K562 (cell line): Measurements from ENCODE around the gene COX19. TPM values are rescaled to one million over a fixed set of nuclear protein-coding genes. Genes with fewer than 3 reads are reported as not detected.

Source experiments
- ATAC-seq: fragments of 200-7000 bp; cut with Tn5 transposase; 3 replicates; pipeline ENCODE4 v1.9.1; 2020; ENCODE audit warnings: moderate library complexity
- BruUV-seq: library from RNA; stranded (reverse); fragments of 400-500 nt; replicated peaks from 2 replicates; lab custom pipeline; 2021; lab: Mats Ljungman, UMichigan
- CTCF ChIA-PET: fragments of 300-600 bp; formaldehyde crosslinking; extraction: SDS; loops from one replicate; lab custom pipeline; 2021; ENCODE audit warnings: low intra/inter-chr PET ratio; lab: Yijun Ruan, JAX
- POLR2A ChIA-PET: fragments of 300-600, 350-650 bp; sonication (Branson Sonifier 250); formaldehyde crosslinking; extraction: SDS; loops from one replicate; lab custom pipeline; 2021; ENCODE audit warnings: antibody characterized with exemption, inconsistent platforms; lab: Yijun Ruan, JAX
- DNase-seq, 4 experiments: peaks; one replicate each; pipeline versions ENCODE4 v3.0.0 to v3.0.0-alpha.2; 2011 to 2018; ENCODE audit warnings: low spot score in 3 of 4, mixed read lengths in 3 of 4; ENCODE audit errors: extremely low read depth in 1 of 4
- FAIRE-seq: peaks from 2 replicates; lab custom pipeline; 2011; peaks lifted over from hg19 to GRCh38; lab: Jason Lieb, UNC
- H2AFZ ChIP-seq: 2 replicates; pipeline ENCODE4 v1.6.0; 2011; ENCODE audit warnings: low read depth, low read length, control low read depth, inconsistent platforms
- H3K27ac ChIP-seq: fragments of 200-600 bp; 3 replicates; pipeline ENCODE4 v1.8.0; 2011; ENCODE audit warnings: low read depth, mild to moderate bottlenecking, control low read depth, inconsistent platforms, low read length, moderate library complexity, mixed read lengths; ENCODE audit errors: extremely low read depth
- H3K27me3 ChIP-seq, 2 experiments: fragments of 300-600 bp in 1 of 2; 2 replicates in 1 of 2; 3 replicates in 1 of 2; pipeline versions ENCODE4 v1.6.0 to v1.8.0; 2011; ENCODE audit warnings: inconsistent platforms in 2 of 2, low read length in 2 of 2, mild to moderate bottlenecking in 1 of 2, mixed read lengths in 1 of 2, moderate library complexity in 1 of 2; ENCODE audit not compliant: control insufficient read depth in 2 of 2, insufficient read depth in 2 of 2
- H3K36me3 ChIP-seq: fragments of 300-600 bp; 3 replicates; pipeline ENCODE4 v1.8.0; 2011; ENCODE audit warnings: mild to moderate bottlenecking, low read length, inconsistent platforms; ENCODE audit not compliant: control insufficient read depth, insufficient read depth
- H3K4me1 ChIP-seq, 2 experiments: fragments of 200-600 bp in 1 of 2; replicated peaks in 1 of 2; 2 replicates in 1 of 2; 3 replicates in 1 of 2; pipeline versions ENCODE4 v1.5.1 to v1.8.0; 2011; ENCODE audit warnings: inconsistent platforms in 2 of 2, low read length in 2 of 2, mild to moderate bottlenecking in 1 of 2, mixed read lengths in 1 of 2, moderate library complexity in 1 of 2; ENCODE audit not compliant: control insufficient read depth in 2 of 2, insufficient read depth in 2 of 2
- H3K4me2 ChIP-seq: 2 replicates; pipeline ENCODE4 v1.6.1; 2011; ENCODE audit warnings: low read length, control low read depth, inconsistent platforms, mixed read lengths; ENCODE audit not compliant: insufficient read depth
- H3K4me3 ChIP-seq: fragments of 200-600 bp; sonication (generic), shearing (Covaris generic); 2 replicates; pipeline ENCODE4 v1.5.1; 2016; ENCODE audit warnings: control low read depth, inconsistent platforms
- H3K79me2 ChIP-seq: fragments of 200-600 bp; 3 replicates; pipeline ENCODE4 v1.8.0; 2011; ENCODE audit warnings: low read length, inconsistent platforms; ENCODE audit not compliant: control insufficient read depth, insufficient read depth
- H3K9ac ChIP-seq, 2 experiments: 2 replicates each; pipeline versions ENCODE4 v1.6.0 to v1.6.1; 2011; ENCODE audit warnings: low read depth in 2 of 2, low read length in 2 of 2, control low read depth in 1 of 2, inconsistent platforms in 1 of 2, mild to moderate bottlenecking in 1 of 2, mixed read lengths in 1 of 2; ENCODE audit not compliant: insufficient read depth in 1 of 2
- H3K9me1 ChIP-seq: one replicate; pipeline ENCODE4 v1.6.0; 2011; ENCODE audit warnings: inconsistent platforms, mild to moderate bottlenecking, low read length, moderate library complexity; ENCODE audit not compliant: control insufficient read depth, insufficient read depth
- H3K9me3 ChIP-seq: replicated peaks from 2 replicates; pipeline ENCODE4 v1.5.1; 2011; ENCODE audit warnings: low read depth, low read length, inconsistent platforms; ENCODE audit not compliant: control insufficient read depth, insufficient read depth
- H4K20me1 ChIP-seq: replicated peaks from 2 replicates; pipeline ENCODE4 v1.6.1; 2011; ENCODE audit warnings: low read length, inconsistent platforms, mixed read lengths; ENCODE audit not compliant: control insufficient read depth, insufficient read depth
- CCNT2 ChIP-seq: IDR thresholded peaks from 2 replicates; pipeline ENCODE4 v1.6.1; 2011; ENCODE audit warnings: borderline replicate concordance, low read depth, mild to moderate bottlenecking, moderate library complexity, mixed read lengths, low read length; ENCODE audit not compliant: insufficient read length; ENCODE audit errors: extremely low read depth
- CREM ChIP-seq: IDR thresholded peaks from 2 replicates; pipeline ENCODE4 v1.6.1; 2014; ENCODE audit warnings: antibody characterized with exemption, low read depth
- CUX1 ChIP-seq: fragments of 200-800 bp; sonication (Bioruptor generic); IDR thresholded peaks from 2 replicates; pipeline ENCODE4 v1.6.1; 2016; ENCODE audit warnings: missing genetic modification characterization, missing compliant biosample characterization
- FOSL1 ChIP-seq: fragments of 200-800 bp; sonication (Bioruptor generic); conservative IDR thresholded peaks from 2 replicates; pipeline ENCODE4 v1.6.1; 2016; ENCODE audit warnings: missing genetic modification characterization, missing compliant biosample characterization
- GATA2 ChIP-seq: sonication (generic); formaldehyde crosslinking; IDR thresholded peaks from 2 replicates; pipeline ENCODE4 v1.4.0; 2020; ENCODE audit warnings: mild to moderate bottlenecking, missing genetic modification reagents
- HNRNPL ChIP-seq: fragments of 200-400 bp; formaldehyde crosslinking; IDR thresholded peaks from 2 replicates; pipeline ENCODE4 v1.6.1; 2017; ENCODE audit warnings: low read depth, mild to moderate bottlenecking, low read length
- MCM3 ChIP-seq: fragments of 450-650 bp; IDR thresholded peaks from 2 replicates; pipeline ENCODE4 v1.6.1; 2016
- POLR2H ChIP-seq: IDR thresholded peaks from 2 replicates; pipeline ENCODE4 v1.6.1; 2016; ENCODE audit warnings: missing genetic modification characterization, low read depth, mild to moderate bottlenecking, control low read depth, missing compliant biosample characterization, moderate library complexity
- ZNF280B ChIP-seq: fragments of 250-450 bp; sonication (Bioruptor Pico); IDR thresholded peaks from 2 replicates; pipeline ENCODE4 v1.5.1; 2021; ENCODE audit warnings: mild to moderate bottlenecking
- ZNF586 ChIP-seq: fragments of 450-650 bp; formaldehyde crosslinking; conservative IDR thresholded peaks from 2 replicates; pipeline ENCODE4 v1.4.0; 2020; ENCODE audit warnings: mild to moderate bottlenecking, moderate library complexity
- ZNF589 ChIP-seq: fragments of 200-800 bp; sonication (Bioruptor generic); IDR thresholded peaks from 2 replicates; pipeline ENCODE4 v1.6.1; 2016; ENCODE audit warnings: low read depth, missing genetic modification characterization, missing compliant biosample characterization
- ZNF699 ChIP-seq: fragments of 250-450 bp; sonication (Bioruptor Pico); IDR thresholded peaks from 2 replicates; pipeline ENCODE4 v1.8.0; 2021; ENCODE audit warnings: mild to moderate bottlenecking, moderate library complexity; ENCODE audit not compliant: insufficient replicate concordance
- WGBS: fragments of 100-300 bp; shearing (Covaris generic); methylation state at CpG from one replicate; pipeline ENCODE4 v1.1.6; 2016; ENCODE audit warnings: low coverage, mixed read lengths; ENCODE audit not compliant: insufficient coverage; ENCODE audit errors: missing lambda C conversion rate; 5-methylcytosine and 5-hydroxymethylcytosine counted together
- in situ Hi-C: fragments of 300-500 bp; cut with MboI; formaldehyde crosslinking; loops from 4 replicates; pipeline ENCODE4 v1.15.0; 2018; ENCODE audit warnings: inconsistent platforms, mixed read lengths
- intact Hi-C: fragments of 100-400 bp; cut with micrococcal nuclease; formaldehyde crosslinking; loops from 2 replicates; pipeline ENCODE4 v1.14.2; 2022
- polyA plus RNA-seq, 8 experiments: library from polyadenylated mRNA; depleted of rRNA in 4 of 8; stranded (reverse) in 5 of 8; unstranded in 3 of 8; fragments of >200 nt; fragmentation: Nextera tagmentation in 2 of 8; fragmentation: Illumina TruSeq in 1 of 8; extraction: Ambion mirVana in 2 of 8; extraction: Trizol in 1 of 8; gene quantifications; 2 replicates each; pipeline versions ENCODE4 v1.2.1 to v1.2.3, GENCODE V29; 2011 to 2014; ENCODE audit warnings: inconsistent platforms in 1 of 8, missing spikeins in 1 of 8
- total RNA-seq, 7 experiments: library from RNA; depleted of rRNA in 6 of 7; stranded (reverse); fragments of >200 nt in 6 of 7; fragmentation: Illumina TruSeq in 2 of 7; extraction: Trizol in 2 of 7; gene quantifications; 2 replicates each; pipeline versions ENCODE4 v1.2.1 to v1.2.3, GENCODE V29; 2011 to 2021; ENCODE audit warnings: low replicate concordance in 1 of 7
- TF ChIP-seq, protein P1 (sequence below): sonication (generic); formaldehyde crosslinking; IDR thresholded peaks from 2 replicates; pipeline ENCODE4 v1.8.1; 2023; ENCODE audit warnings: mild to moderate bottlenecking, missing genetic modification reagents

The COX19 gene
- total and polyA plus RNA-seq, 9 of the 15 experiments (the other 6 are each of a cell fraction or from before 2014, with no cell fraction given) = 5.2 to 10.5 (median 7.9) TPM

DNA sequence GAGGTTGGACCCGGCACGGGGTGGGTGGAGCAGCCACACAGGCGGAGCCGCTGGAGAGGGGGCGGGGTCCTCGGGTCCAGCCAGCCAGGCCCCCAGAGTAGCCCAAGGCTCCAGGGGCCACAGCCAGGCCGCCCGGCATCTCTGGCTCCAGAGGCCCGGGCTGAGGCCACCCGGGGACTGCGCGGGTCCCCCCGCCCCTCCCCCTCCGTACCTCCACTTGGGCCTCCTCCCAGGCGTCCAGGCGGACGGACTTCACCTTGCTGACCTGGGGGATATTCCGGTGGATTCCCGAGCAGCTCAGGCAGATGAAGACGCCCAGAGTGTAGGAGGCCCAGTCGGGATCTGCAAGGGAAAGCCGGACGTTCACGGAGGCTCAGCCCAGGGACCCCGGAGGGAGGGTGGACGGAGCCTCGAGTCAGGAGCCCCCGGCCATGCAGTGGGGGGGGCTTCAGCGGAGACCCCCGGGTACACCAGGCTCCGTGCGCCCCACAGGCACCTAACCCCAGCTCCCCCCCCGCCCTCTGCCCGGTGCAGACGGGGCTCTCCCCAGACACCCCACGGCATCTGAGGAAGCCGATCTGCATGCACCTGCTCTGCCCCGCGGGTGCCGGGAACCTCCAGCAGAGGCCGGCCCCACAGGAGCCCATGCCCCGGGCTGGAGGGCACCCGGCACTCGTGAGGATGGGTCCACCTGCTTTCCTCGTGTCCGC, 40.0 kb downstream of the COX19 start:
- TF ChIP-seq HNRNPL (no peak), CREM (no peak), POLR2H (no peak), CCNT2 (no peak), ZNF699 (CRISPR knock-in tag) (no peak), ZNF280B (CRISPR knock-in tag) (no peak), MCM3 (no peak), ZNF586 (CRISPR knock-in tag) (no peak), CUX1 (no peak), GATA2 (CRISPR knock-in tag) (no peak), FOSL1 (no peak), ZNF589 (CRISPR knock-in tag) (no peak)
- TF ChIP-seq, protein P1, sequence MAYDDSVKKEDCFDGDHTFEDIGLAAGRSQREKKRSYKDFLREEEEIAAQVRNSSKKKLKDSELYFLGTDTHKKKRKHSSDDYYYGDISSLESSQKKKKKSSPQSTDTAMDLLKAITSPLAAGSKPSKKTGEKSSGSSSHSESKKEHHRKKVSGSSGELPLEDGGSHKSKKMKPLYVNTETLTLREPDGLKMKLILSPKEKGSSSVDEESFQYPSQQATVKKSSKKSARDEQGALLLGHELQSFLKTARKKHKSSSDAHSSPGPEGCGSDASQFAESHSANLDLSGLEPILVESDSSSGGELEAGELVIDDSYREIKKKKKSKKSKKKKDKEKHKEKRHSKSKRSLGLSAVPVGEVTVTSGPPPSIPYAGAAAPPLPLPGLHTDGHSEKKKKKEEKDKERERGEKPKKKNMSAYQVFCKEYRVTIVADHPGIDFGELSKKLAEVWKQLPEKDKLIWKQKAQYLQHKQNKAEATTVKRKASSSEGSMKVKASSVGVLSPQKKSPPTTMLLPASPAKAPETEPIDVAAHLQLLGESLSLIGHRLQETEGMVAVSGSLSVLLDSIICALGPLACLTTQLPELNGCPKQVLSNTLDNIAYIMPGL (CRISPR knock-in tag) = no peak
- CTCF ChIA-PET = interaction anchor here (0.6 kb wide), 1 partner anchor 723 kb away, joined by 3 read pairs; no protein-coding TSS in a partner anchor
- FAIRE-seq (no peak), ATAC-seq (peak; percentile 31; the same call in 1 of the 3 replicates), DNase-seq (no peak)
- H2AFZ ChIP-seq = no peak overlapping the region
- POLR2A ChIA-PET = interaction anchor here (0.6 to 1.0 kb wide), 2 partner anchors 12 to 17 kb away, joined by 3 read pairs; no protein-coding TSS in a partner anchor
- intact Hi-C loops = no loop called here
- peaks cover 0 to 28% of the 10 kb centered on the region in 2 experiments; a peak in 2 of 5 replicates for H3K4me1 ChIP-seq
- no peaks in the 10 kb centered on the region for H3K79me2 ChIP-seq
- H3K27me3 ChIP-seq = peaks cover 2 to 36% of the 10 kb centered on the region in 2 experiments; a peak in 3 of 5 replicates
- no peaks in the 10 kb centered on the region for H3K36me3 ChIP-seq
- no TSS peak for BruUV-seq
- H4K20me1 ChIP-seq = 0 out of 2 replicates have a peak, but pooled peaks cover 4% of the 10 kb centered on the region
- H3K27ac ChIP-seq = no peak overlapping the region
- H3K4me2 ChIP-seq = no peak overlapping the region
- no peak overlapping the region for H3K9ac ChIP-seq
- WGBS = 26% methylated on average over 22 of the region's 46 CpGs
- H3K9me3 ChIP-seq = peaks cover 5% of the 10 kb centered on the region
- H3K9me1 ChIP-seq = no peaks in the 10 kb centered on the region
- in situ Hi-C loops = no loop called here
- H3K4me3 ChIP-seq = no peak overlapping the region
